Endothelial cell (in vitro differentiated cells): ENCODE measurements around the gene NPHS1. TPM values are rescaled to one million over a fixed set of nuclear protein-coding genes. Genes with fewer than 3 reads are reported as not detected.

Experiments
- DNase-seq: peaks from one replicate; pipeline ENCODE4 v3.0.0; 2021; ENCODE audit warnings: low spot score
- H3K27ac Mint-ChIP-seq: one replicate; pipeline ENCODE4 v1.8.0; 2021; ENCODE audit warnings: mixed read lengths, inconsistent platforms; ENCODE audit not compliant: unreplicated experiment
- H3K27me3 Mint-ChIP-seq: one replicate; pipeline ENCODE4 v1.8.0; 2021; ENCODE audit warnings: mild to moderate bottlenecking, moderate library complexity, mixed read lengths, inconsistent platforms; ENCODE audit not compliant: unreplicated experiment
- H3K36me3 Mint-ChIP-seq: one replicate; pipeline ENCODE4 v1.8.0; 2021; ENCODE audit warnings: mild to moderate bottlenecking, low read depth, mixed read lengths, inconsistent platforms; ENCODE audit not compliant: unreplicated experiment
- H3K4me1 Mint-ChIP-seq: one replicate; pipeline ENCODE4 v1.8.0; 2021; ENCODE audit warnings: mild to moderate bottlenecking, mixed read lengths, inconsistent platforms; ENCODE audit not compliant: unreplicated experiment
- H3K4me3 Mint-ChIP-seq: one replicate; pipeline ENCODE4 v1.8.0; 2021; ENCODE audit warnings: mild to moderate bottlenecking, mixed read lengths, inconsistent platforms; ENCODE audit not compliant: unreplicated experiment
- H3K9me3 Mint-ChIP-seq: one replicate; pipeline ENCODE4 v1.8.0; 2021; ENCODE audit warnings: mixed read lengths, inconsistent platforms; ENCODE audit not compliant: unreplicated experiment
- total RNA-seq: library from RNA; stranded (reverse); fragmentation: NEBNext Ultra II Directional; extraction: Animal tissue kit (Norgen Biotek cat#: 25700); gene quantifications from one replicate; pipeline ENCODE4 v1.2.1, GENCODE V29; 2021; ENCODE audit not compliant: unreplicated experiment
- TF ChIP-seq, protein P1 (sequence below): fragments of 200-600 bp; sonication (generic); IDR thresholded peaks from one replicate; pipeline ENCODE4 v1.5.0; 2021; ENCODE audit warnings: antibody characterized with exemption; ENCODE audit not compliant: unreplicated experiment

Gene NPHS1
- total RNA-seq, 1 donor from 2014 or later: not detected

DNA sequence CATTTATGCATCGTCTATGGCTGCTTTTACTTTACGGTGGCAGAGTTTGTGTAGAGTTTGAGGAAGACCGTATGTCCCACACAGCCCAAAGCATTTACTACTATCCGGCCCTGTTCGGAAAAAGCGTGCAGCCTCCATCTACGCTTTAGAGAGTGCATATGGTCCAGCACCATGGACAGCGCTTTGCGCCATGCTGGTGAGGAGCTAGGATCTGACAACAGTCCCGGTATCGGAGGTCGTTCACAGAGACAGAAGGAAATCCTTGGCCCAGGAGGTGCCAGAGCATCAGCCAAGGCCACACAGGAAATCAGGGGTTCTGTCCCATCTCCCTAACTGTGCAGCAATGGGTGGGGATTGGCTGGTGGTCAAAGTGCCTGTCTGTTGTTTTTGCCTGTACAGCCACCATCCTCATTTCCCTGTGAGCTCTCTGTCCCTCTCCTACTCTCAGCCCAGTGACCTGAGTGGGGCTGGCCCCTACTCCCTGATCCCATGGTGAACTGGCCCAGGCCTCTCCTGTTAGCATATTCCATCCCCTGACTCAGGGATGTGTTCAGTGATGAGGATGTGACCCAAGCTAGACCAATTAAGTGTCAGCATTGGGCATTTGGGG lies 23.5 kb downstream of the NPHS1 start:
- H3K27me3 Mint-ChIP-seq: no peaks in the 10 kb centered on the region
- no peak overlapping the region for H3K4me3 Mint-ChIP-seq
- no peaks in the 10 kb centered on the region for H3K36me3 Mint-ChIP-seq
- DNase-seq: peak; percentile 78
- H3K4me1 Mint-ChIP-seq: no peaks in the 10 kb centered on the region
- TF ChIP-seq, protein P1, sequence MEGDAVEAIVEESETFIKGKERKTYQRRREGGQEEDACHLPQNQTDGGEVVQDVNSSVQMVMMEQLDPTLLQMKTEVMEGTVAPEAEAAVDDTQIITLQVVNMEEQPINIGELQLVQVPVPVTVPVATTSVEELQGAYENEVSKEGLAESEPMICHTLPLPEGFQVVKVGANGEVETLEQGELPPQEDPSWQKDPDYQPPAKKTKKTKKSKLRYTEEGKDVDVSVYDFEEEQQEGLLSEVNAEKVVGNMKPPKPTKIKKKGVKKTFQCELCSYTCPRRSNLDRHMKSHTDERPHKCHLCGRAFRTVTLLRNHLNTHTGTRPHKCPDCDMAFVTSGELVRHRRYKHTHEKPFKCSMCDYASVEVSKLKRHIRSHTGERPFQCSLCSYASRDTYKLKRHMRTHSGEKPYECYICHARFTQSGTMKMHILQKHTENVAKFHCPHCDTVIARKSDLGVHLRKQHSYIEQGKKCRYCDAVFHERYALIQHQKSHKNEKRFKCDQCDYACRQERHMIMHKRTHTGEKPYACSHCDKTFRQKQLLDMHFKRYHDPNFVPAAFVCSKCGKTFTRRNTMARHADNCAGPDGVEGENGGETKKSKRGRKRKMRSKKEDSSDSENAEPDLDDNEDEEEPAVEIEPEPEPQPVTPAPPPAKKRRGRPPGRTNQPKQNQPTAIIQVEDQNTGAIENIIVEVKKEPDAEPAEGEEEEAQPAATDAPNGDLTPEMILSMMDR: no peak
- H3K27ac Mint-ChIP-seq: no peak overlapping the region
- H3K9me3 Mint-ChIP-seq: no peaks in the 10 kb centered on the region

DNA sequence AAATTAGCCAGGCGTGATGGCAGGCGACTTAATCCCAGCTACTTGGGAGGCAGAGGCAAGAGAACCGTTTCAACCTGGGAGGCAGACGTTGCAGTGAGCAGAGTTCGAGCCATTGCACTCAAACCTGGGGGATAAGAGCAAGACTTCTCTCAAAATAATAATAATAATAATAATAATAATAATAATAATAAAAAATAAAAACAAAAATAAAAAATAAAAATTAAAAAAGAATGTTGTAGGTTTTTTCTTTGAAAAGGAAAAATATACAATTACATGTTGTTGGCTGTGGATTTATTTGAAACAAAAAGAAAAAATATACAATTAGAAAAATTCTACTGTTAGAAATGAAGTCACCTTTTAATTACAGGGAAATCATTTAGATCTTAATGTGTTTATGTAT lies 28.2 kb downstream of the NPHS1 start:
- H3K36me3 Mint-ChIP-seq: no peaks in the 10 kb centered on the region
- H3K4me1 Mint-ChIP-seq: peaks cover 2% of the 10 kb centered on the region
- DNase-seq: no peak
- no peak overlapping the region for H3K4me3 Mint-ChIP-seq
- H3K27ac Mint-ChIP-seq: no peak overlapping the region
- peaks cover 6% of the 10 kb centered on the region for H3K27me3 Mint-ChIP-seq
- no peaks in the 10 kb centered on the region for H3K9me3 Mint-ChIP-seq
- TF ChIP-seq, protein P1: no peak

DNA sequence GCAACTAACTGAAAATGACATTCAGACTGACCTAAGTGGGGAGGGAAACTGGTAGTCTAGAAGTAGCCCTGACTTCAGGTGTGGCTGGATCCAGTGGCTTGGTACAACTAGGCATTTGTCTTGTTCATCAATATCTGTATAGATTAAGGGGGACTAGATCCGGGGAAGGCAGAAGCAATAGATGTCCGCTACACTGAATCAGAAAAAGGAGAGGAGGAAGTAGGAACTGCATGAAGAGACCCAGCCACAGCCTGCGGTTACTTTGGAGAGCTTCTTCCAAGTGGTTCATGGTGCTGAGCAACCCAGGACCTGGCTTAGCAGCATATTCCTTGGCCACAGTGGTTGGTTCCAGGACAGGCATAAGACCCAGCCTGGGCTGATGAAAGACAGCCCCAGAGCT lies 29.7 kb downstream of the NPHS1 start:
- H3K9me3 Mint-ChIP-seq: no peaks in the 10 kb centered on the region
- no peak overlapping the region for H3K4me3 Mint-ChIP-seq
- peaks cover 6% of the 10 kb centered on the region for H3K27me3 Mint-ChIP-seq
- H3K4me1 Mint-ChIP-seq: peaks cover 2% of the 10 kb centered on the region
- H3K27ac Mint-ChIP-seq: no peak overlapping the region
- no peaks in the 10 kb centered on the region for H3K36me3 Mint-ChIP-seq
- no peak for DNase-seq
- TF ChIP-seq, protein P1: no peak

DNA sequence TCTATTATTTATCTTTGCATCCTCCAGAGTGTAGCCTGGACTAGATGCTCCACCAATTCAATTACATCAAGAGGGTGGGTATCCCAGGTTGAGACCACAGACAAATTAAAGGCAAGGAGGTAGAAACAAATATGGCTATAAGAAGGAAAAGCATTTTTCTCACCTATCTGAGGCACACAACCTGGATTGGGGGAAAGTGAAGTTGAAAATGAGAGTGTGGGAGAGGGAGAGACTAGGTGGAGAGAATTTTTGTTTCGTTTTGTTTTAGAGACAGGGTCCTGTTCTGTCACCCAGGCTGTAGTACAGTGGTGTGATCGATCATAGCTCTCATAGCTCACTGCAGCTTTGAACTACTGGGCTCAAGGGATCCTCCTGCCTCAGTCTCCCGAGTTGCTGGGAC lies 33.9 kb downstream of the NPHS1 start:
- no peak for DNase-seq
- TF ChIP-seq, protein P1: no peak
- H3K9me3 Mint-ChIP-seq: no peaks in the 10 kb centered on the region
- no peak overlapping the region for H3K4me3 Mint-ChIP-seq
- no peak overlapping the region for H3K27ac Mint-ChIP-seq
- peaks cover 6% of the 10 kb centered on the region for H3K4me1 Mint-ChIP-seq
- H3K27me3 Mint-ChIP-seq: peaks cover 7% of the 10 kb centered on the region
- H3K36me3 Mint-ChIP-seq: no peaks in the 10 kb centered on the region

DNA sequence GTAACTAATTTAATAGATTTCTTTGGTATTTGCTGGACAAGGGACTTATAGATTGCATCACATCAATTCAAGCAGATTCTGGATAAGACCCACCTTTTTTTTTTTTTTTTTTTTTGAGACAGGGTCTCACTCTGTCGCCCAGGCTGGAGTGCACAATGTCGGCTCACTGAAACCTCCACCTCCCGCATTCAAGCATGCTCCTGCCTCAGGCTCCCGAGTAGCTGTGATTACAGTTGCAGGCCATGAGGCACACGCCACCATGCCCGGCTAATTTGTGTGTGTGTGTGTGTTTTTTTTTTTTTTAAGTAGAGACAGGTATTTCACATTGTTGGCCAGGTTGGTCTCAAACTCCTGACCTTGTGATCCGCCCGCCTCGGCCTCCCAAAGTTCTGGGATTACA lies 35.5 kb downstream of the NPHS1 start:
- H3K27me3 Mint-ChIP-seq: peaks cover 7% of the 10 kb centered on the region
- no peak overlapping the region for H3K4me3 Mint-ChIP-seq
- no peaks in the 10 kb centered on the region for H3K9me3 Mint-ChIP-seq
- TF ChIP-seq, protein P1: no peak
- no peaks in the 10 kb centered on the region for H3K36me3 Mint-ChIP-seq
- peaks cover 6% of the 10 kb centered on the region for H3K4me1 Mint-ChIP-seq
- H3K27ac Mint-ChIP-seq: no peak overlapping the region
- no peak for DNase-seq
